GM19468 (cell line): ENCODE results near the gene AMZ2.
"Not testable (repeated sequence)": the region's sequence is repeated elsewhere in the genome, so short reads cannot be mapped to it uniquely, and the experiment has no call there.

ENCODE experiments used
- ATAC-seq: cut with Tn5 transposase; IDR thresholded peaks from one replicate; pipeline ENCODE4 v1.9.1; 2021; ENCODE audit warnings: mild to moderate bottlenecking, moderate library complexity, moderate number of reproducible peaks; ENCODE audit not compliant: unreplicated experiment; ENCODE audit errors: extremely low read depth

Gene AMZ2

DNA sequence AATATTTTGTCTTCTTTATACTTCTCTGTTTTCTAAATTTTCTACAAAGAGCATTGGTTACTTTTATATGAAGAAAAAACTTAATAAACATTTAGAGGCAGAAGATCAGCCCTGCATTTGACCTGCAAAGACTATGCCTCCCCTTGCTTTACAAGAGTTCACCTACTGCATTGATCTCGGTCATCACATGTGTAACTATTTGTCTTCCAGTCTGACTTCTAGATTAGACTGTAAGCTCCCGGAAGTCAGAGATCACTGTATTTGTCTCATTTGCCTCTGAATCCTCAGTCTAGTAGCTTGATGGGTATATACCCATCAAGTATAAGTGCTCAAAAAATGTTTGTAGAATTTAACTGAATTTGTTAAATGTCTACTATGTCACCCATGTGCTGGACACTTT, 27.7 kb upstream of the AMZ2 start:
- ATAC-seq = not testable (repeated sequence)

DNA sequence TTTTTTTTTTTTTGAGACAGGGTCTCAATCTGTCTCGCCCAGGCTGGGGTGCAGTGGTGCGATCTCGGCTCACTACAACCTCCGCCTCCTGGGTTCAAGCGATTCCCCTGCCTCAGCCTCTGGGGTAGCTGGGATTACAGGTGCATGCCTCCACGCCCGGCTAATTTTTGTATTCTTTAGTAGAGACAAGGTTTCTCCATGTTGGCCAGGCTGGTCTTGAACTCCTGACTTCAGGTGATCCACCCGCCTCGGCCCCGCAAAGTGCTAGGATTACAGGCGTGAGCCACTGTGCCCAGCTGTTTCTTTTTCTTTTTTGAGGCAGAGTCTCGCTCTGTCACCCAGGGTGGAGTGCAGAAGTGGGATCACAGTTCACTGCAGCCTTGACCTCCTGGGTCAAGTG, 27.1 kb upstream of the AMZ2 start:
- ATAC-seq = not testable (repeated sequence)

DNA sequence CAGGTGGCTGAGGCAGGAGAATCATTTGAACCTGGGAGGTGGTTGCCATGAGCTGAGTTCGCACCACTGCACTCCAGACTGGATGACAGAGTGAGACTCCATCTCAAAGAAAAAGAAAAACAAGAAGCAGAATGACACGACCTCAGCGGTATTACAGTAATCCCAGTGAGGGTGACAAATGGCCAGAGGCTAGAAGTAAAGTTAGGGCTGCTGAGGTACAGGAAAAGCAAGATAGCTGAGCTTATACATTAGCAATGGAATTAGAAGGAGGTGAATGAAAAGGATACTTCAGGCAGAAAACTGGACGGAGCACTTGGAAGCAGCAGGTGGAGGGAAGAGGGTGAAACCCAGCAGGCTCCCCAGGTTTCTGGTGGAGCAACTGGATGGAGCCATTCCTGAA, 26.1 kb upstream of the AMZ2 start:
- ATAC-seq = no peak

DNA sequence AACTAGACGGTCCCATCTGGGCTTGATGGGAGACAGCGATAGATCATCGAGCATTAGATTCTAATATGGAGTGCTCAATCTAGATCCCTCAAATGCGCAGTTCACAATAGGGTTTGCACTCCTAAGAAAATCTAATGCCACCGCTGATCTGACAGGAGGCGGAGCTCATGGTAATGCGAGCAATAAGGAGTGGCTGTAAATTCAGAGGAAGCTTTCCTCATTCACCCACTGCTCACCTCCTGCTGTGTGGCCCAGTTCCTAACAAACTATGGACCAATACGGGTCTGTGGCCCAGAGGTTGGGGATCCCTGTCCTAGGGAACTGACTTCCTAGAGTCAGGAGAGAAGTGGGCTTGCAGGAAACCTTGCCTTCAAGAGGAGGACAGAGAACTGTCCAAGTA, 25.2 kb upstream of the AMZ2 start:
- ATAC-seq = no peak

DNA sequence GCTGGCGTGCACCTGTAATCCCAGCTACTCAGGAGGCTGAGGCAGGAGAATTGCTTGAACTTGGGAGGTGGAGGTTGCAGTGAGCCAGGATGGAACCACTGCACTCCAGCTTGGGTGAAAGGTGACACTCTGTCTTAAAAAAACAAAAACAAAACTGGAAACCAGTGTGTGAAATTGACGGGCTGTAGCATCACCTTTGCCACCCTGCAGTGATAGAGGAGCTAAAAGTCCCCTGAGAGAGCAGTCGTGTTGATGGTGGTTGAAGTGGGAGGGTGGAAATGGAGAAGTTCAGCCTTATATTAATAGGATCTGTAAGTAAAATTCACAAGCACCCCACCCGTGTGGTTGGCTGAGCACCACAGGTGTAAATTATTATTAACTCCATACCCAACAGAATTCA, 22.8 kb upstream of the AMZ2 start:
- ATAC-seq = not testable (repeated sequence)

DNA sequence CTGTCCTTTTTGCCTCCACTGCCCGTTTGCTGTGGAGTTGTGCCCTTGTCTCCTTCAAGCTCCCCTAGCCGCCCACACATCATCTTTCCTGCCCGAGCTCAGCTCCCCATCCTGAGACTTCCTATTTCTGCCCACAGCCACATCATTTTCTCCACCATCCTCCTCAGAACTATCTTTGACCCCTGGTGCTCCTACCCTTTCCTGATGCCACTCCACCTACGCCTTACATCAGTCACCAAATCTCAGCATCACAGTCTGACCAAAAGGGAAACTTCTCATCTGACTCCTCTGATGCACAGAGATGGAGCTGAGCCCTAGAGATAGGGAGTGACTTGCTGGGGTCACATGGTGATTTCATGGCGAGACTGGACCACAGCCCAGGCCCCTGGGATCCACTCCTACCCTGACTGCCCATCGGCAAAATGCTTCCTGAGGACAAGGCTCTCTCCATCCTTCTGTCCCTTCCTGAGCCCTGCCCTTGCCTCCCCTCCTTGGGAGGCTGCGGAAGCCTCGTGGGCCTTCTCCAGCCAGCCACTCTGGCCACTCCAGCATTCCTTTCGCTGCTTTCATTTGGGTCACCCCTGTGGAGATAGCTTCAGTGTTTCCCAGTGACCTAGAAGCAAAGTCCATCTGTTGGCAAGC, 19.7 kb upstream of the AMZ2 start:
- ATAC-seq = not testable (repeated sequence)

DNA sequence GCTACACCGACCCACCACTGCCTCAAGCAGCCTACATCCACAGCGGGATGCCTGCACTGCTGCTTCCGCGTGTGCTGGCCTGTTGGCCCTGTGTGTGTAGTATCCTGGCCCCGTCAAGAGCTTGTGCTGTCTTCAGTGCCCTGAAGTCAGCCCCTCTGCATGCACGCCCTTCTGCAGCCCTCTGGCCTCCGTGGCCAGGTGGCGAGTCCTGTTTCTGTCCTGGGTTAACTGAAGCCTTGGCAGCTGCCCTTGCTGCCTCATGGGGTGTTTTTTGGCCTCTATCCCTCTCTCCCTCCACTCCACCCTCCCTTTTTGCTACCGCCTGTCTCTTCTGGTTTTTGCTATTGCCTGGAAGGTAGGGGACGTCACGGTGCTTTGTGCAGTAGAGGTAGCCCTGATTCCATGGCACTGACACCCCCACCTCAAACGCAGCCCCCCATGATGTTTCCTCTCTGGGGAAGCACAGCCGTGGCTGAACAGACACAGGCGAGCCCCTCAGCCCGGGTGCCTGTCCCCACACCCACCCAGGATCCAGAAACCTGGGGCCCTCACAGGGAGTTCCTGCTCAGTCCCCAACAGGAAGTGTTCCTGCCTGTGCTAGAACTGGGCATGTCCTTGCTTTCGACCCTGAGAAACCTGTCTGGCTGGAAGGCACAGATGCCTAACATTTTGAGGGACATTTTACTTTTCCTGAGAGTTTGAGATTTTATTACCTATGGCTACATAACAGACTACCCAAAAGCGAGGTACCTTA, 18.8 kb upstream of the AMZ2 start:
- ATAC-seq = no peak

DNA sequence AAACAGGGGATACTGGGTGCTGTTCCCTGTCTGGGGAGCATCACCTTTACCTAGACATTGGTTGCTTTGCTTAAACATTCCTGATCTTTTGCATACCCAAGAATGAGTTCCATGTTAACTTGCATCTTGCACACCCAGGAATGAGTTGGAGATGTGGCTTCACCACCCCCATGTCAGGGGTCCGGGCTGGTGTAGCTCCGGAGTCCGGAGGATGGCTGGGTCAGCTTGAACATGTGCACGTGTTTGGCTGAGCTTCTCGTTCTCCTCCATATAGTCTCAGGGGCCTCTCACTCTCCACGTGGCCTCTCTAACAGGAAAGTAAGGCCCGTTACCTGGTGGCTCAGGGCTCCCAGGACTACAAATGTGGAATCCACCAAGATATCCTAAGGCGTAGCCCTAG, 18.2 kb upstream of the AMZ2 start:
- no peak for ATAC-seq

DNA sequence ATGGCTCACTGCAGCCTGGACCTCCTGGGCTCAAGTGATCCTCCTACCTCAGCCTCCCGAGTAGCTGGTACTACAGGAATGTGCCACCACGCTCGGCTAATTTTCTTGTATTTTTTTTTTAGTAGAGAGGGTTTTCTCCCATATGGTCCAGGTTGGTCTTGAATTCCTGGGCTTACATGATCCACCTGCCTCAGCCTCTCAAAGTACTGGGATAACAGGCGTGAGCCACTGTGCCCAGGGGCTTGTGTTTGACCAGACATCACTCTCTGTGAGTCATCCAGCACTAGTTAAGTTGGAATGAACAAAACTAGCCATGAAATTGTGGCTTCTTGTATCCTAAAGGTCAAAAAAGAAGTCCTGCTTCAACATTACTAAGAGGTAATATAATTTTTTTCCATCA, 16.7 kb upstream of the AMZ2 start:
- ATAC-seq = not testable (repeated sequence)

DNA sequence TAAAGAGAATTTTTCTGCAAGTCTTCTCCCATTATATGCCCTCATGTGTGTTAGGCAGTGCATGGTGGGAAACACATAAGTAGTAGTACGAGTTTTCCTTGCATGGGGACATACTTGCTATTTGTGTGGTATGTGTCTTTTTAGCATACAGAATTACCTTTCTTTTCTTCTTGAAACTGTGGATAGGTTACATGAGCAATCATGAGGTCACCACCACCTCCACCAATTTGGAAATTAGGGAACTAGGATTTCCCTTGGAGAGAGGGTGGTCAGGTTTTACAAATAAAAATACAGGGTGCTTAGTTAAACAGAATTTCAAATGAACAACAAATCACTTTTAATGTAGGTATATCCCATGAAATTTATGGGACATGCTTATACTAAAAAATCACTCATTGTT, 16.3 kb upstream of the AMZ2 start:
- ATAC-seq = no peak

DNA sequence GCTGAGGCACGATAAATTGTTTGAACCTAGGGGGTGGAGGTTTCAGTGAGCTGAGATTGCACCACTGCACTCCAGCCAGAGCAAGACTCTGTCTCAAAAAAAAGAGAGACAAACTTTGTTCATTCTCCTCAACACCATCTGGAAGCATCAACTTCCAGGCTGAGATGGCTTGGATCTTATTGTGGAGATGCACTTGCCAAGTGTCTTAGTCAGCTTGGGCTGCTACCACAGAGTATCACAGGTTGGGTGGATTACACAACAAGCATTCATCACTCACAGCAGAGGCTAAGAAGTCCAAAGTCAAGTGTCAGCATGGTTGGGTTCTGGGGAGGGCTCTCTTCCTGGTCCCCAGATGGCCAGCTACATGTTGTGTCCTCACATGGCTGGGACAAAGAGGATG, 15.1 kb upstream of the AMZ2 start:
- ATAC-seq = not testable (repeated sequence)

DNA sequence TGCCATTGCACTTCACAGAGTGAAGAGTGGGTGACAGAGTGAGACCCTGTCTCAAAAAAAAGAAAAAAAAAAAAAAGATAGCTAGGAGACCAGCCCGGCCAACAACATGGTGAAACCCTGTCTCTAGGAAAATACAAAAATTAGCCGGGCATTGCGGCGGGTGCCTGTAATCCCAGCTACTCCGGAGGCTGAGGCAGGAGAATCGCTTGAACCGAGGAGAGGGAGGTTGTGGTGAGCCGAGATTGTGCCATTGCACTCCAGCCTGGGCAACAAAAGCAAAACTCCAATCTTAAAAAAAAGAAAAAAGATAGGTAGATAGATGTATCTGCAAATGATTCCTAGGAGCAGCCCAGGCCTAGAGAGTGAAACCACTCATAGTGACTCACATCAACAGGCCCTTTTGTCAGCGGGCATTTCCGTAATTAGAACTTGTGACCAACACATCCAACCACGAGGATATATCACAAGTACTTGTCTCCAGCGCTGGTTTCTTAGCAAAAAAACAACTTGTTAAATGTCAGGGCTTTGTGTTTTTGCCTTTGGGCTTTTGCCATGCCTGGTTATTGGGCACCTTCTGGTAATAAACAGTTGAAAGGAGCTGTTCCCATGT, 13.0 kb upstream of the AMZ2 start:
- ATAC-seq = not testable (repeated sequence)

DNA sequence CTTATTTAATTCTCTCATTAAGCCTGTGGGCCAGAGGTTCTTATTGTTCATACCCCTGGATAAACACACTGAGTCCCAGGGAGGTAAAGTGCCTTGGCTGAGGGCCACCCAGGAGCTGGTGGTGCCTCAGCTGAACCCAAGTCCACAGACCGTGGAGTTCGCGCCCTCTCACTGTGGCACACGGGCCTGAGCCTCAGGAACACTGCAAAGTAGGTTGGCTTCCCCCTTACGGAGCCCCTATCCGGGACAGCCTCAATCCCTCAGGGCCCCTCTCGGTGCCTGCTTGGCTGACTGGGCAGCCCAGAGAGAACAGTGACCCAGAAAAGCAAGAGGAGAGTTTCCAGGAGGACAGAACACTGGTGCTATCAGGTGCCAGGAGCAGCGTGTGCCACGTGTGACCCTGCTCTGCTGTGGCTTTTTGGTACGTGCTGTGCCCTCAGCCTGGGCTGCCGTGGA, 12.5 kb upstream of the AMZ2 start:
- not testable (repeated sequence) for ATAC-seq

DNA sequence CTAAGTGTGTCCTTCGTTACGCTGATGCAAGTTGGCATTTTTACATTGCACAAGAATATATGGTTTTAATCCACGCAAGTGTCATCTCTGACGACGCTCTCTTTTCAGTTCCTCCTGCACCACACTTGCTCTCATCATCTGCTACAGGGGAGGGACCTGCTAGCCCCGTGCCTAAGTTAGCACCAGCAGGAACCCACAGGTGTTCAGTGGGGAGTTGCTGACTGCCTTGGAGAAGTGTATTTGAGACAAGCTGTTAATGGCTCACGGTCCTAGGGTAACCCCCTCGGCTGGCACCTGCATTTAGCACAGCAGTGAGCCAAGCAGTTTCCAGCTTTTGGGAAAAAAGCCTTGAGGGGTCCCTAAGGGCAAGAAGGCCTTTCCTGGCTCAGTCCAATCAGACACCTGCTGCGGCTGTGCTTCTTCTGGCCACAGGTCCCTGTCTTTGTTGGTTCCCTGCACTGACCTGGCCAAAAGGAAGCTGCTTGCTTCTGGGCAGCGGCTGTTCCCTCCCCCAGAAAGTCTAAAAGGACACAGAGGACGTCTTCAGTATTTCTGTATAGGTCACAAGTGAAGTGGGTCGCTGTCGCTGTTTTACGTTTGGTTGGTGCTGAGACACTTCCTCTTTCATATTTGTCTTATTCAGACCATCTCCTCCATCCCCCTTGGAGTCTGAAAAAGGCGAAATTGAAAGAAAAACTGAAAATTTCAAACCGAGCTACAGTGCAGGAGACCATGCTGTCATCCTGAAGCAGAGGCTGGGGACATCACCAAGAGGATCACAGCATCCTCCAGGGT, 10.3 kb upstream of the AMZ2 start:
- ATAC-seq = peak; percentile 79

DNA sequence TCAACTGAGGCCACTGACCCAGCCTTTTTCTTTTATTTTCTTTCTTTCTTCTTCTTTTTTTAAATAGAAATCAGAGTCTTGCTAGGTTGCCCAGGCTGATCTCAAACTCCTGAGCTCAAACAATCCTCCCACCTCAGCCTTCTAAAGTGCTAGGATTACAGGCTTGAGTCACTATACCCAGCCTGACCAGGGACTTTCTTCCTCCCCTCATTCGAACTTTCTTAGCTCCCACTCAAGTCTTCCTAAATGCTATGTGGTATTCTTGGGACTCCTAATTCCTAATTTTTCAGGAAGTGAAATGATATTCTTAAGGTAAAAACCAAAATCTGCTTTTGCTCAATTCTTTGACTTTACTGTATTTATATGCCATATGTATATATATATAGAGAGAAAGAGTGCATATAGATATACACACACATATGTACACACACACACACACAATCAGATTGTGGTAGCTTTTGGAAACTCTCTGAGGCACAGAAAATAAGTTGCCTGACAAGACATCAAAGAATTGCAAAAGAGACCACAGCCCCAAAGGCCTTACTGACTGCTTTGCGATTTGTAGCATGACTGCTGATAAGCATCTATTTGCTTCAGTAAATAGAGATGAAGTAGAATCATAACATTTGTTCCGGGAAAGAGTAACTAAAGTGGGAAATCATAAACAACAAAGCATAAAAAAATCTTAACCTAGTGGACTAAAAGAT, 9.5 kb upstream of the AMZ2 start:
- no peak for ATAC-seq

DNA sequence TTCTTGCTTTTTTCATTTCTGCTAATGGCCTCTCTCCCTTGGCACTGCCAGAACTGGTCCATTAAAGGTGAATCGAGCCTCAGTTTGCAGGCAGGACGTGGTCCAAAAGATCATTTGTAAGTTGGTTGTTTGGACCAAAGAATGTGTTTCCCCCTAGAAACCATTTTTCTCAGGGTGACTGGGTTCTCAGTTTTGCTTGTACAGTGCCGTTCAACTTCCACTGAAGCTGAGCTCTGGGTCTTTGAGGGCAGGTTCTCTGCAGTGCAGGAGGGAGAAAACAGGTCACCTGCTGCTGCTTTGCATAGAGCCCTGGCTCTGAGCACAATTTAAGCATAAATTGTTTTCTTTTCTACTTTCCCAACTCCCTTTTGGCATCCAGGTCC, 9.0 kb upstream of the AMZ2 start:
- ATAC-seq = no peak

DNA sequence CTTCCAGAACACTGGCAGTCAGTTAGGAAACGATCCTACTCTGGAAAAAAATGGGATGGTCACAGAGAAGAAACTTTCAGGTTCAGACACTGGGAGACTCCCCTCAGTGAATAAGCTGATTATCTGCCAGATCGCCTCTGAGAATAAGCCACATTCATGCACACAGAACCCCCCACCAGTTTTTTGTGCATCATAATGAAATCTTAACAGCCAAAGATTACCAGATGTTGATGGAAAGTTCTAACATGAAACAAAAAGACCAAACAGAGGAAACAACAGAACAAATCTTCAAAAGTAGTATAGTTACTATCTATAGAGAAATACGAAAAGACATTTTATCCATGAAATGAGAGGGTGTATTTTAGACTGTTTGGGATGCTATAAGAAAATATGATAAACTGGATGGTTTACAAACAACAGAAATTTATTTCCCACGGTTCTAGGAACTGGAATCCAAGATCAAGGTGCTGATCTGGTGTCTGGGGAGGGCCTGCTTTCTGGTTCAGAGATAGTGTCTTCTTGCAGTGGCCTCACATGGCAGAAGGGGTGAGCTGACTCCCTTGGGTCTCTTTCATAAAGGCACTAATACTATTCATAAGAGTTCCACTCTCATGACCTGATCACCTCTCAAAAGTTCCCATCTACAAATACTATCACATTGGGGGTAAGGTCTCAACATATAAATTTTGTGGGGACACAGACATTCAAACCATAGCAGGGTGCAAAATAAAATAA, 8.0 kb upstream of the AMZ2 start:
- ATAC-seq = no peak

DNA sequence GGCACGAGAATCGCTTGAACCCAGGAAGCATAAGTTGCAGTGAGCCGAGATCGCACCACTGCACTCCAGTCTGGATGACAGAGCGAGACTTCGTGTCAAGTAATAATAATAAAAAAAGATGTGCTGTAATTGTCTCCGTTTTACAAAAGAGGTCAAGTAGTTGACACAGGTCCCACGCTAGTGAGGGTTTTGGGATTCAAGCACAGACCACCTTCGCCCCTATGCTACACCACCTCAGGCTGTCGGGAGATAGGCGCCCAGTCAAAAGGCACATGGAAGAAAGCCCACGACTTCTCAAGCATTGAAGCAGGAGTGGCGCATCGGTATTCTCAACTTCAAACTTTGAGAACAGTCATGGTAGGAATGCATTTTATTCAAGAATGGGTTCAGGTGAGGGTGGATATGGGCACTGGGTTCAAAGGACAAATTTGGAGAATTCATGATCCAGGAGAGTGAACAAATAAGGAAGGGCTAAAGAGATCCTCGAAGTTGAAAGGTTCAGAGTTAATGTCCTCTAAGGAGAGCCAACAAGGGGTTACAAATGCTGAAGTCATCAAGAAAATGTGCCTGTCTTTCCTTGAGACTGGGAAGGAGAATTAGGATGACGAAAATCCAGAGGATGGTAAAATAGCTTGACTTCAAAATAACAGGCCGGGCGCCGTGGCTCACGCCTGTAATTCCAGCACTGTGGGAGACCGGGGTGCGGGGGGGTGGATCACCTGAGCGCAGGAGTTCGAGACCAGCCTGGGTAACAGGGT, 1.4 kb upstream of the AMZ2 start:
- ATAC-seq = no peak
